ENCODE measurements around the gene RNU5D-1.

DNA sequence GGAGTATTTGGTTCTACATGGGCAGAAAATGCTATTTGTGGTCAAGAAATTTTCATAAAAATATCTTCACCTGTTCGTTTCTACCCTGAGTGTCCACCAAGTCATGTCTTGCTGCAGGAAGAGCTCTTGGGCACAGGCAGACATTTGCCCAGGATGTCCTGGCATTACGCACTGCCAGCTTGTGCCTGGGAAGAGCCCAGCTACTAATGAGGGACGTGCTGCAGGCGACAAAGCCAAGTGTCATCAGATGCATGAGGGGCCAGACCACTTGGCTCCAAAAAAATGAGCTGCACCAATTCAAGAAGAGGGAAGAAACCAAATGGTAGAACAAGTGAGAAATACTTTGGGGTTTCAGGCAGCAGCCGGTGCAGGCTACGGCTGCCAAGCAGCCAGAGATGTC, 12.9 kb downstream of the RNU5D-1 start:
- TF ChIP-seq, protein P1, sequence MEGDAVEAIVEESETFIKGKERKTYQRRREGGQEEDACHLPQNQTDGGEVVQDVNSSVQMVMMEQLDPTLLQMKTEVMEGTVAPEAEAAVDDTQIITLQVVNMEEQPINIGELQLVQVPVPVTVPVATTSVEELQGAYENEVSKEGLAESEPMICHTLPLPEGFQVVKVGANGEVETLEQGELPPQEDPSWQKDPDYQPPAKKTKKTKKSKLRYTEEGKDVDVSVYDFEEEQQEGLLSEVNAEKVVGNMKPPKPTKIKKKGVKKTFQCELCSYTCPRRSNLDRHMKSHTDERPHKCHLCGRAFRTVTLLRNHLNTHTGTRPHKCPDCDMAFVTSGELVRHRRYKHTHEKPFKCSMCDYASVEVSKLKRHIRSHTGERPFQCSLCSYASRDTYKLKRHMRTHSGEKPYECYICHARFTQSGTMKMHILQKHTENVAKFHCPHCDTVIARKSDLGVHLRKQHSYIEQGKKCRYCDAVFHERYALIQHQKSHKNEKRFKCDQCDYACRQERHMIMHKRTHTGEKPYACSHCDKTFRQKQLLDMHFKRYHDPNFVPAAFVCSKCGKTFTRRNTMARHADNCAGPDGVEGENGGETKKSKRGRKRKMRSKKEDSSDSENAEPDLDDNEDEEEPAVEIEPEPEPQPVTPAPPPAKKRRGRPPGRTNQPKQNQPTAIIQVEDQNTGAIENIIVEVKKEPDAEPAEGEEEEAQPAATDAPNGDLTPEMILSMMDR (tag by site-specific recombination; IDR thresholded peaks at IDR 0.05), result no peak
- TF ChIP-seq ZNF768 (tag by site-specific recombination; IDR thresholded peaks at IDR 0.05) (no peak), KLF16 (tag by site-specific recombination; IDR thresholded peaks at IDR 0.05) (no peak), PRDM6 (tag by site-specific recombination; IDR thresholded peaks at IDR 0.05) (no peak), ZNF692 (tag by site-specific recombination; IDR thresholded peaks at IDR 0.05) (no peak), ZNF362 (tag by site-specific recombination; IDR thresholded peaks at IDR 0.05) (no peak), ZBTB8A (tag by site-specific recombination; IDR thresholded peaks at IDR 0.05) (no peak), KLF9 (tag by site-specific recombination; IDR thresholded peaks at IDR 0.05; ENCODE audit: low read depth) (no peak), BCL11A (tag by site-specific recombination; IDR thresholded peaks at IDR 0.05; ENCODE audit: low read depth) (no peak), ZNF626 (tag by site-specific recombination; IDR thresholded peaks at IDR 0.05) (no peak)
- TF ChIP-seq, protein P2, sequence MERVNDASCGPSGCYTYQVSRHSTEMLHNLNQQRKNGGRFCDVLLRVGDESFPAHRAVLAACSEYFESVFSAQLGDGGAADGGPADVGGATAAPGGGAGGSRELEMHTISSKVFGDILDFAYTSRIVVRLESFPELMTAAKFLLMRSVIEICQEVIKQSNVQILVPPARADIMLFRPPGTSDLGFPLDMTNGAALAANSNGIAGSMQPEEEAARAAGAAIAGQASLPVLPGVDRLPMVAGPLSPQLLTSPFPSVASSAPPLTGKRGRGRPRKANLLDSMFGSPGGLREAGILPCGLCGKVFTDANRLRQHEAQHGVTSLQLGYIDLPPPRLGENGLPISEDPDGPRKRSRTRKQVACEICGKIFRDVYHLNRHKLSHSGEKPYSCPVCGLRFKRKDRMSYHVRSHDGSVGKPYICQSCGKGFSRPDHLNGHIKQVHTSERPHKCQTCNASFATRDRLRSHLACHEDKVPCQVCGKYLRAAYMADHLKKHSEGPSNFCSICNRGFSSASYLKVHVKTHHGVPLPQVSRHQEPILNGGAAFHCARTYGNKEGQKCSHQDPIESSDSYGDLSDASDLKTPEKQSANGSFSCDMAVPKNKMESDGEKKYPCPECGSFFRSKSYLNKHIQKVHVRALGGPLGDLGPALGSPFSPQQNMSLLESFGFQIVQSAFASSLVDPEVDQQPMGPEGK (tag by site-specific recombination; IDR thresholded peaks at IDR 0.05), result no peak
